HFF-Myc (cell line): ENCODE data around the gene MED14.

ENCODE experiments used
- DNase-seq: peaks from one replicate; pipeline ENCODE4 v3.0.0-alpha.2; 2011; ENCODE audit warnings: low read depth; ENCODE audit errors: extremely low read depth
- H3K4me3 ChIP-seq: replicated peaks from 2 replicates; pipeline ENCODE4 v1.5.1; 2011; ENCODE audit warnings: low read depth, mild to moderate bottlenecking, control low read depth, low read length
- CTCF ChIP-seq: IDR thresholded peaks from 2 replicates; pipeline ENCODE4 v1.5.1; 2012; ENCODE audit warnings: mild to moderate bottlenecking, low read depth, low read length, control low read depth; ENCODE audit errors: missing control alignments

The MED14 gene

GRCh38 chrX:40623139-40623536, 112.2 kb downstream of the MED14 start, which contains the start of gene MPC1L:
MPC1L (plus strand) TSS chrX:40623428; CDS start chrX:40623566, 138 bp downstream.
- no peak for DNase-seq
- TF ChIP-seq CTCF, result no peak
- H3K4me3 ChIP-seq, result no peak within 1 kb of the TSS

GRCh38 chrX:40622479-40623138, 112.7 kb downstream of the MED14 start:
- DNase-seq, result no peak
- H3K4me3 ChIP-seq, result no peak overlapping the region
- TF ChIP-seq CTCF, result no peak

GRCh38 chrX:40617566-40617965, 117.8 kb downstream of the MED14 start:
- H3K4me3 ChIP-seq, result no peak overlapping the region
- DNase-seq, result no peak
- TF ChIP-seq CTCF, result no peak

GRCh38 chrX:40615976-40616375, 119.4 kb downstream of the MED14 start:
- no peak for DNase-seq
- H3K4me3 ChIP-seq, result no peak overlapping the region
- no peak for TF ChIP-seq CTCF

- no peak for DNase-seq
- TF ChIP-seq CTCF, result no peak
- no peak overlapping the region for H3K4me3 ChIP-seq
Measured at GRCh38 chrX:40612511-40612910, 122.8 kb downstream of the MED14 start.

GRCh38 chrX:40607381-40607780, 128.0 kb downstream of the MED14 start:
- no peak for TF ChIP-seq CTCF
- H3K4me3 ChIP-seq, result no peak overlapping the region
- no peak for DNase-seq

- no peak for TF ChIP-seq CTCF
- DNase-seq, result no peak
- H3K4me3 ChIP-seq, result no peak overlapping the region
Measured at GRCh38 chrX:40603446-40603845, 131.9 kb downstream of the MED14 start.
